Measurements from ENCODE around the gene ENHO.

ENHO gene

GRCh38 chr9:34568133-34568532 lies 45.3 kb upstream of the ENHO start:
- H3K27me3 ChIP-seq (ENCODE audit: insufficient read depth, low read length) = peaks cover 12% of the 10 kb centered on the region
- H3K9ac ChIP-seq (ENCODE audit: low read length) = no peak overlapping the region
- no peak overlapping the region for H3K4me2 ChIP-seq (ENCODE audit: low read length)
- no peaks in the 10 kb centered on the region for H3K9me2 ChIP-seq (ENCODE audit: low read depth, low read length)
- no peak overlapping the region for H3K4me3 ChIP-seq (ENCODE audit: low read depth, low read length, poor library complexity, severe bottlenecking)
- H3F3A ChIP-seq (ENCODE audit: insufficient read depth, low read length) = no peaks in the 10 kb centered on the region
- no peak overlapping the region for H2AFZ ChIP-seq (ENCODE audit: low read length)
- H3K27ac ChIP-seq (ENCODE audit: low read depth, low read length, poor library complexity, severe bottlenecking) = no peak overlapping the region
- no peaks in the 10 kb centered on the region for H4K20me1 ChIP-seq (ENCODE audit: insufficient read depth, low read length)
- H3K4me1 ChIP-seq (ENCODE audit: insufficient read depth, low read length, severe bottlenecking) = no peaks in the 10 kb centered on the region
- TF ChIP-seq EZH2 (IDR thresholded peaks at IDR 0.05; ENCODE audit: borderline replicate concordance, low read length) (no peak), CTCF (IDR thresholded peaks at IDR 0.05; ENCODE audit: low read length) (no peak)
- no peaks in the 10 kb centered on the region for H3K79me2 ChIP-seq (ENCODE audit: insufficient read depth, low read length)
- H3K36me3 ChIP-seq (ENCODE audit: insufficient read depth, low read length) = no peaks in the 10 kb centered on the region
- no peaks in the 10 kb centered on the region for H3K9me3 ChIP-seq (ENCODE audit: low read length)

GRCh38 chr9:34566972-34567371 lies 44.2 kb upstream of the ENHO start:
- Histone ChIP-seq H2AFZ (ENCODE audit: low read length) (no peak overlapping the region), H3K9me3 (ENCODE audit: low read length) (no peaks in the 10 kb centered on the region), H3K9ac (ENCODE audit: low read length) (no peak overlapping the region), H3K27ac (ENCODE audit: low read depth, low read length, poor library complexity, severe bottlenecking) (no peak overlapping the region), H3K9me2 (ENCODE audit: low read depth, low read length) (no peaks in the 10 kb centered on the region), H3K4me2 (ENCODE audit: low read length) (no peak overlapping the region), H3K36me3 (ENCODE audit: insufficient read depth, low read length) (no peaks in the 10 kb centered on the region), H3K4me1 (ENCODE audit: insufficient read depth, low read length, severe bottlenecking) (no peaks in the 10 kb centered on the region), H3K79me2 (ENCODE audit: insufficient read depth, low read length) (no peaks in the 10 kb centered on the region), H3K27me3 (ENCODE audit: insufficient read depth, low read length) (peaks cover 12% of the 10 kb centered on the region; the same call in 1 of the 2 replicates), H4K20me1 (ENCODE audit: insufficient read depth, low read length) (no peaks in the 10 kb centered on the region), H3K4me3 (ENCODE audit: low read depth, low read length, poor library complexity, severe bottlenecking) (no peak overlapping the region), H3F3A (ENCODE audit: insufficient read depth, low read length) (no peaks in the 10 kb centered on the region)
- no peak for TF ChIP-seq EZH2 (IDR thresholded peaks at IDR 0.05; ENCODE audit: borderline replicate concordance, low read length)
- TF ChIP-seq CTCF (IDR thresholded peaks at IDR 0.05; ENCODE audit: low read length) = no peak

- H3K4me2 ChIP-seq (ENCODE audit: low read length) = no peak overlapping the region
- no peaks in the 10 kb centered on the region for H3K79me2 ChIP-seq (ENCODE audit: insufficient read depth, low read length)
Observed at GRCh38 chr9:34566322-34566721, 43.5 kb upstream of the ENHO start.

More at GRCh38 chr9:34566322-34566721, 43.5 kb upstream of the ENHO start:
- Histone ChIP-seq H3K9me3 (ENCODE audit: low read length) (no peaks in the 10 kb centered on the region), H3K36me3 (ENCODE audit: insufficient read depth, low read length) (no peaks in the 10 kb centered on the region), H3K9ac (ENCODE audit: low read length) (no peak overlapping the region), H3K27ac (ENCODE audit: low read depth, low read length, poor library complexity, severe bottlenecking) (no peak overlapping the region), H3K4me3 (ENCODE audit: low read depth, low read length, poor library complexity, severe bottlenecking) (no peak overlapping the region), H3K4me1 (ENCODE audit: insufficient read depth, low read length, severe bottlenecking) (no peaks in the 10 kb centered on the region), H3F3A (ENCODE audit: insufficient read depth, low read length) (no peaks in the 10 kb centered on the region), H4K20me1 (ENCODE audit: insufficient read depth, low read length) (no peaks in the 10 kb centered on the region), H2AFZ (ENCODE audit: low read length) (no peak overlapping the region), H3K27me3 (ENCODE audit: insufficient read depth, low read length) (peaks cover 12% of the 10 kb centered on the region; the same call in 1 of the 2 replicates), H3K9me2 (ENCODE audit: low read depth, low read length) (no peaks in the 10 kb centered on the region)
- TF ChIP-seq CTCF (IDR thresholded peaks at IDR 0.05; ENCODE audit: low read length) (no peak), EZH2 (IDR thresholded peaks at IDR 0.05; ENCODE audit: borderline replicate concordance, low read length) (no peak)
